GM18520 (cell line): Measurements from ENCODE around the gene GALNT1.

Experiments
- ATAC-seq: cut with Tn5 transposase; IDR thresholded peaks from one replicate; pipeline ENCODE4 v1.9.1; 2021; ENCODE audit not compliant: unreplicated experiment

The GALNT1 gene

GRCh38 chr18:35662293-35663062 is 80.9 kb downstream of the GALNT1 start:
- no peak for ATAC-seq

DNA sequence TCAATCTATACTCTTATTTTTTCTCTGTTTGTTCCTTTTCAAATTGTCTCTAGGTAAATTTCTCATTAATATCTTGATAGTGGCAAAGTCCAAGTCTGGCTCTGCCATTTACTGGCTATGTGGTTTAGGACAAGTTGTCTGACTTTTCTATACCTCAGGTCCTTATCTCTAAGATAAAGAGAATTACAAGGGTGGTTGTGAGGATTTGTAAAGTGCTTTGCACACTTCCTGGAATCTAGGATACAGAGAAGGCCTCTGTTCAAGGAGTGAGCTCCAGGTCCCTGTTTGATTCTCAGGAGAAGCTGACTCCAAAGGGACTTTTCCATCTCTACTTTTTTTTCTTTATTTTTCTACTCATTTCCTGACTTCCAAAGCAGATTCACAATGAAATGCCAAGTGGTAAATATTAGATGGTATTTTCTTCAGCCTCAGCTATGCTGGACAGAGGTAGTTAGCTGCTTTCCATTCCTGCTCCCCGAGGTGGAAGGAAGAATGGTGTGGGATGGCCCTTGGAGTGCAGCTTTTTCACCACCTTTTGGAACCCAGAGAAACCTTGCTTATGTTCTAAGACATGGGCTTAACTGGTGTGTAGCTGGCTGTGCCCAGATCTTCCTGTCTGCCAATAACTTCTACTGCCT is 90.5 kb downstream of the GALNT1 start:
- no peak for ATAC-seq

- no peak for ATAC-seq
Observed at GRCh38 chr18:35672897-35673296, 91.4 kb downstream of the GALNT1 start.

GRCh38 chr18:35673682-35674081 is 92.1 kb downstream of the GALNT1 start:
- ATAC-seq: no peak

- ATAC-seq: no peak
Observed at GRCh38 chr18:35680139-35680551, 98.6 kb downstream of the GALNT1 start.

DNA sequence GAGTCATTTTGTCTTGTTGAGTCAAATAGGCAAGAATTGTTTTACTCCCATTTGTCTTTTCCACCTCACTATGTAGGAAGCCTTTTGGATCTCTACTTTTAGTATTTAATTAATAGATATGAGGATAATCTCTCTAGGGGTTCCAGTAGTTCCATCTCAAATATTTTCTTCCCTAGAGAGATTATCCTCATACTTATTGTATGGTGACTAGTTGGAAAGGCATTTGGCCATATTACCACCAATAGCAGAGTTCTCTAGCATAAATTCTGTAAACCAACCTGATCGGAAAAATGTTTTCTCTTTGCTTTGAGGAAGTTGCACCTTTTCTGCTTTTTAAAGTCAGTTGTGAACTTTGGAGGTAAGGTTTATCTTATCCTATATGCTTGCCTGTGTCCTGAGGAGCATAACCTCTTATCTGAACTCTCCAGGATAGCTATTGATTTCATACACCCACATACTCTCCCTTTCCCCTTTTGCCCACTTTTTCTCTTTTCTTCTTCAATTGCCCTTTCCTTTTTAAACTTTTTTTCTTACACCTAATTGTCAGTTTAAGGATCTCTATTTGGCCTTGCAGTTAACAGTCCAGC is 100.8 kb downstream of the GALNT1 start:
- no peak for ATAC-seq

DNA sequence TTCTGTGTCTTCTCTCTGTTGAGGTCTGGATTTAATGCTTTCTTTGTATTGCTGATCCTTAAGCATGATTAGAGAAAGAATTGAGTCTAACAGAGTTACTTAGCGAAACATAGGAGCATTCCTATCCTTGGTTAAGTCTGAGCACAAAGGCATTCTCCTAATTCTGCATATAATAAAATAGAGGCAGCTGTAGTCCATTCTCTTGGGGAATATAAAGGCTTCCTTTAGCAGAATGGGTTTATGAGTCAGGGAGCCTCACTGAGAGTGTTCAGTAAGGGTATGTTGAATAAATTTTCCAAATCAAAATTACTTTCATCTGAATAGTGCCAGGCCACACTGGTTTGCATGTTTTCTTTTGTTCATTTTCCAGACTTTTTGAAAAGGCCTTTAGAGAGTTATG is 101.5 kb downstream of the GALNT1 start:
- no peak for ATAC-seq

DNA sequence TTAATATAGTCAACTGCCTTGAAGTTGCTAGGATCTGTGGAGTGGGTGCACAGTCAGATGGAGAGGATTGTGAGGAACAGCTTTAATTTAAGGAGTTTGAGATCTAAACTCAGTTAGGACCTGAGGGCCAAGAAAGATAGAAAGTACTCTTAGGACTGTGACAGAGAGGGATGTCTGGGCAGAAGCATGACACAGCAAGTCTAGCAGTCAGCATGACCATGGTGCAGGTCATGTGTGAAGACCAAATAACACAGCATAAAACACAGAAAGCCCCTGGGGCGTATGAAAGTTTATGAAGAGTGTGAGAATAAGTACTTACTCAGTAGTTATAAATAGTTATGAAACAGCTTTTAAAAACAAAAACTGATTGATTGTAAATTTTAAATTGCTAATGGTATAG is 107.2 kb downstream of the GALNT1 start:
- ATAC-seq: peak; percentile 94

- no peak for ATAC-seq
Observed at GRCh38 chr18:35689728-35690127, 108.2 kb downstream of the GALNT1 start.

DNA sequence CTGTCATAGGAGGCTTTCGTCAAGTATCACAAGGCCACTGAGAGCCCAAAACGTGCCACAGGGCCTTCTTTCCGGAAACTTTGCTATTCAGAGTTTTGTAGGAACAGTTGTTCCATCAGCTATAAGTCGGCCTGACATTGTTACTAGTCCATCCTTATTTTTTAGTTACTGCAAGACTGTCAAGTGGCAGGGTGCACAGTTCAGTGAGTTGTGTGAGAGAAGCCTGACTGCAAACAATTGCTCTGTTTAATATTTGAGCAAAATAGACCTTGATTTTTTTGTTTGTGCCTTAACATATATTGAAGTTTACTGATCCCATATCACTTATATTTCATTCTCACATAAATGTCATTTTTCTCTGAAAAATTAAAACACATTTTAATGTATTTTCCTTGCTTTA is 110.1 kb downstream of the GALNT1 start:
- ATAC-seq: no peak

DNA sequence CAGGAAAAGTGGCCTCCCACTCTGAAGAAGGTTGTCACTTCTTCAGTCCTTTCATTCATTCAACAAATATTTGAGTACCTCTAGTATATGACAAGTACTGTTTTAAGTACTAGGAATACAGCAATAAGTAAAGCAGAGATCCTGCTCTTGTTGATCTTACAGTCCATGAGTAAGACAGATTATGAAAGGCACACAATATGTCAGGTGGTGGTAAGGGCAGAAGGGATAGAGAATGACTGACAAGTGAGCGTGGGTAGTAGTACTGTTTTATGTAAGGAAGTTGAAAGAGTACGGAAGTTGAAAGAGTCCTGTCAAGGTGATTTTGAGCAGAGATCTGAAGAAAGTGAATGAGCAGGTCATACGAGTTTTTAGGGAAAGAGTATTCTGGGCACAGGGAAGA is 111.3 kb downstream of the GALNT1 start:
- no peak for ATAC-seq

DNA sequence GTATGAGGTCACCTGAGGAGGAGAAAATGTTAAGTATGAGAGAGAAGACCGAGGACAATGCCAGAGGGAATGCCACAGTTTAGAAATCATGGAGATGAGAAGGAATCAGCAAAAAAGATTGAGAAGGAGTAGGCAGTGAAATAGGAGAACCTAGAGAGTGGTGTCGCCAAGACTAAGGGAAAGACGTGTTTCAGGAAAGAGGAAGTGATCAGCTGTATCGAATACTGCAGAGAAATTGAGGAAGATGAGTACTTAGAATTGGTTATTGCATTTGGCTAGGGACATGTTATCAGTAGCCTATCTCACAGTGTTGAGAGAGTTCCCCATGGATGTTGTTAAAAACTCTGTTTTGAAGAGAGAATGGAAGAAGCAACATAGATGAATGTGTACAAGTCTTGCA is 112.3 kb downstream of the GALNT1 start:
- ATAC-seq: no peak

- ATAC-seq: peak; percentile 64
Observed at GRCh38 chr18:35694808-35695207, 113.3 kb downstream of the GALNT1 start.

DNA sequence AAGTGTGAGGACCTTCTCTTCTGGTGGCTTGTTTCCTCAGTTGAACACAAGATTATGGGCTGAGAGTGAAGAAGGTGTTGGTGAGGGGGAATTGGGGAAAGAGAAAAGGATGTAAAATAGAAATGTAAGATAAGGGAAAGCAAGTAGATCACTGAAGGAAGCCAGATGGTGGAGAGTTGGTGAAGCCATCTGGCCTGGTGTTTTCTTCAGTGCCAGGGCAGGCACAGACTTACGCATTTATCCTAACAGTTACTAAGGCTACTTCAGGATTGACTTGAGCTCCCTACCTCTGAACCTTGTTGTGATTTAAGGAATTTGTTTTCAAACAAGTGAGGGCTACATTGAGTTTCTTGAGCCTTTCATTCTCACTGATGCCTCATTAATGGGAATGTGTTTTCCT is 113.8 kb downstream of the GALNT1 start:
- ATAC-seq: no peak

GRCh38 chr18:35695803-35696202 is 114.3 kb downstream of the GALNT1 start:
- no peak for ATAC-seq

DNA sequence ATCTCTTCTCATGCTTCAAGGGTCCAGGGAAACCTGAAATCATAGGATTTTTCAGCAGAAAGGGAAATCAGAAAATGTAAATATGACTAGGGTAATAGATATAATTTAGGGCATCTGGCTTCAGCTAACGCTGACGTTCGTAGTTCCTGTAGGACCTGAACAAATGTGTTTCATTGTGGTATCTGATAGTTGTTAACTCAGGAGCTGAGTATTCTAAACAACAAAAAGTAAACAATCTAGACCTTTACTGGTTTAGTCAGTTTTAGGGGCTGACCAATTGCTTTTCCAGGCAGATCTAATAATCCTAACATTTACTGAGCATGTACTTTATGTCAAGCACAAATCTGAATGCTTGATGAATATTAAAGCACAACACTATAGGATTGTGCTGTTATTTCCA is 114.8 kb downstream of the GALNT1 start:
- ATAC-seq: no peak

DNA sequence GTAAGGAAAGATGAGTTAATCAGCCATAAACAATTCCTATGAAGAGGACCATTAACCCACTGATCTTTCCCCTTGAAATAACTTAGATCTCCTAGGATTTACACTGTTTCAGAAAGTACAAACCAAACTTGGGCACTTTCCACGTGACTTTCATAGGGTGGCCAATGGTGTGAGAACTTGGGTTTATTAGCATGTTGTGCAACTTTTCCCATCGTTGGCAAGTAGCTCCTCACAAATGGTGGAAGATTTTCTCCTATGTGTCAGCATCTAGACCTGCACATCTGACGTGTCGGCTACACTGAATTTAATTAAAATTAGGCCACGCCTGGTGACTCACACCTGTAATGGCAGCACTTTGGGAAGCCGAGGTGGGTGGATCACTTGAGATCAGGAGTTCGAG is 116.3 kb downstream of the GALNT1 start:
- ATAC-seq: no peak

DNA sequence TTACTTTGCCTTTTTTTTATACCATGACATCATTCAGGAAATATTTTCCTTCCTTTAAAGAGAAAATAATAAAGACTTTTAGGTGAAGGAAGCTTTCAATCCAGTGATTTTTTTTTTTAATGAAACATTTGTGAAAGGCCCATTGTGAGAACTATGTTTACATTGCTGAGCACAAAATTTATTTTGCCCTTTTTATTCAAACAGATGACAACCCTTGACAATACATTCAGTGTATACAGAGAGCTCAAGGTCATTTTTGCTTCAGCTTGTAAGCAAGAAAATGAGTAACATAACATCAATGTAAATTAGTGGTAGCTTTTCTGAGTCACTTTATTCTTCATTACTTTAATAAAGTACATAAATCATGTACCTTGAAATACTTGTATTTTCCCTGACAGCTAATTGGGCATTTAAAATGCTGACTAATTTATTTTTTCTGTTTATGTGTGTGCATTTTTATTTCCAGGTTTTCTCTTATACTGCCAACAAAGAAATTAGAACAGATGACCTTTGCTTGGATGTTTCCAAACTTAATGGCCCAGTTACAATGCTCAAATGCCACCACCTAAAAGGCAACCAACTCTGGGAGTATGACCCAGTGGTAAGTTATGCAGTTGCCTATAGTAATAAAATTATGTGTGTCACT is 121.6 kb downstream of the GALNT1 start:
- ATAC-seq: no peak

DNA sequence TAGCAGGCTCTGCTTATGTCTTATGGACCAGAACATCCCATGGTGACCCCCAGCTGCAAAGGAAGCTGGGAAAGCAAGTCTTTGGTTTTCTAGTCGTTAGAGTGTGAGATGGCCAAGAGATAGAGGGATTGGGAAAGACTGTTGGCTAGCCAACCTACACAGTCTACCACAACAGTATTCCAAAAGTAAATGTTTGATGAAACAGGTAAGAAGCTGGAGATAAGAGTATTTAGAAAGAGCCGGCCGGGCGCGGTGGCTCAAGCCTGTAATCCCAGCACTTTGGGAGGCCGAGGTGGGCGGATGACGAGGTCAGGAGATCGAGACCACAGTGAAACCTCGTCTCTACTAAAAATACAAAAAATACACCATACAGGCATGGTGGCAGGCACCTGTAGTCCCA is 124.4 kb downstream of the GALNT1 start:
- no peak for ATAC-seq

DNA sequence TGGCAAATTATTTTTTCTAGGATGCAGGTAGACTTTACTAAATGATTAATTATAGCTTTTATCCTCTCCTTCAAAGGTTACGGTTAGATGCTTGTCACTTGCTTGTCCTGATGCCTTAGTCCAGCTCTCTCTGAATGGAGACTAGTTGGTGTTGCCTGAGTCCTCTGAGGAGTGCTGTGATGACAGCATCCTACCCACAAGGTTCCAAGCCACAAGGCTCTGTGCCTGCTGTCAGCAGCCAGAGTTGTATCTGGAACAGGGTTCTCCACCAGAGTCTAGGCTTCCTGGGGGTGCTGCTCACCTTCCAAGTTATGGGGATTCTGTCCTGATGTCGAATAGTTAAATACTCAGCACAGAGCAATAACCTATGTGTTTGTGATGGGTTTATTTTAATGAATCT is 125.7 kb downstream of the GALNT1 start:
- no peak for ATAC-seq

DNA sequence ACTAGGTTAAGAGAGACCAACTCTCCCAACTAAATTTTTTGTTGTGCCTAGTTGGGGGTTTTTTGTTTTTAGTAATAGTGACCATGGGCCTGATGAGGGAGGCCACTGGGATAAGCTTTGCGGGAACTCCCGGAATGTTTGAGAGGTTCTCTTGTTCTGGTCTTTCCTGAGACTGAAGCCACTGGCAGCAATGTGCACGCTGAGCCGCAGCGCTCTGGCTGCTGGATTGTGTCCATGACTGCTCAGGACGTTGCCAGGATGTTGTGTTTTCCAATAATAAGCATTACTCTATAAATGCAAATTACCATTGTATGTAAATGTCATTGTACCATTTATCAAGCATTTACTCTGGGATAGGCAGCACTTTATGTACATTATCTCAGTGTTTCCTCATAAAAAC is 126.1 kb downstream of the GALNT1 start:
- no peak for ATAC-seq

DNA sequence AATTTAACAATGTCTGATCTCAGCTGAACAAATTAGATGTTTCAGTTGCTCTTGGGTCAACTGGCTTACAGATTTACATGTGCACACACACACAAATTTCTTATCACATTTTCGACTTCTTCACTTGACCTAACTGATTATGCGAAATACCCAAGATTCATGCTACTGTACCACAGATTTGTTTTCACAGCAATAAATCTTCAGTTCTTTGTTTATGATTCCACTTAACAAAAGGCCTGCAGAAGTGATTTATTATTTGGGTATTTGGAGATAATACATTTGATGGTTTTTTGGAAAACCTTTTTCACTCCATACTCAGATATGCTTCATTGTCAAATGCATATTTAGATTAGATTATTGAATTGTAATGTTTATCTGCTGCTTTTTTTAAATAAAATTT is 129.0 kb downstream of the GALNT1 start:
- ATAC-seq: no peak
